CD4-positive, CD25-positive, alpha-beta regulatory T cell (primary cell): Measurements from ENCODE around the gene ADAMTS4. TPM values are rescaled to one million over a fixed set of nuclear protein-coding genes. Genes with fewer than 3 reads are reported as not detected.

Experiments
- ATAC-seq, 2 donors: fragments of 150-1000 bp; cut with Tn5 transposase; one replicate each; pipeline ENCODE4 v1.10.0; 2021; ENCODE audit warnings: low read depth in 2 of 2, moderate number of reproducible peaks in 2 of 2, moderate library complexity in 1 of 2
- DNase-seq, 3 donors: peaks; one replicate each; pipeline versions ENCODE4 v3.0.0 to v3.0.0-alpha.2; 2012 to 2022; ENCODE audit warnings: mixed read lengths in 1 of 3
- H3K27ac ChIP-seq: one replicate; pipeline ENCODE4 v1.7.0; 2013; ENCODE audit warnings: mild to moderate bottlenecking, low read length; ENCODE audit not compliant: insufficient read depth, poor library complexity, severe bottlenecking
- H3K27me3 ChIP-seq: one replicate; pipeline ENCODE4 v1.7.0; 2013; ENCODE audit warnings: low read length; ENCODE audit not compliant: control insufficient read depth, insufficient read depth
- H3K36me3 ChIP-seq: one replicate; pipeline ENCODE4 v1.7.0; 2013; ENCODE audit warnings: mild to moderate bottlenecking, low read length, moderate library complexity; ENCODE audit not compliant: control insufficient read depth, insufficient read depth
- H3K4me1 ChIP-seq: 2 replicates; pipeline ENCODE4 v1.7.0; 2013; ENCODE audit warnings: mild to moderate bottlenecking, low read length; ENCODE audit not compliant: insufficient read depth, control insufficient read depth, poor library complexity, severe bottlenecking
- H3K4me3 ChIP-seq: one replicate; pipeline ENCODE4 v1.7.0; 2013; ENCODE audit warnings: low read depth, mild to moderate bottlenecking, low read length, moderate library complexity
- H3K9me3 ChIP-seq, 2 experiments: 1 replicate in 1 of 2; 2 replicates in 1 of 2; pipeline ENCODE4 v1.7.0; 2013; ENCODE audit warnings: low read length in 2 of 2, mild to moderate bottlenecking in 1 of 2, moderate library complexity in 1 of 2; ENCODE audit not compliant: control insufficient read depth in 2 of 2
- H3K27ac Mint-ChIP-seq, 3 donors: one replicate each; pipeline ENCODE4 v1.8.0; 2020 to 2022; ENCODE audit warnings: mild to moderate bottlenecking in 3 of 3, mixed read lengths in 3 of 3, moderate library complexity in 2 of 3
- H3K27me3 Mint-ChIP-seq: one replicate; pipeline ENCODE4 v1.8.0; 2022; ENCODE audit warnings: mild to moderate bottlenecking, mixed read lengths
- H3K36me3 Mint-ChIP-seq: one replicate; pipeline ENCODE4 v1.8.0; 2020; ENCODE audit warnings: mixed read lengths
- H3K4me1 Mint-ChIP-seq, 4 donors: one replicate each; pipeline ENCODE4 v1.8.0; 2020 to 2022; ENCODE audit warnings: mixed read lengths in 4 of 4, mild to moderate bottlenecking in 1 of 4
- H3K4me3 Mint-ChIP-seq, 4 donors: one replicate each; pipeline ENCODE4 v1.8.0; 2020 to 2022; ENCODE audit warnings: mild to moderate bottlenecking in 4 of 4, mixed read lengths in 4 of 4, moderate library complexity in 3 of 4
- H3K9me3 Mint-ChIP-seq, 7 donors: one replicate each; pipeline ENCODE4 v1.8.0; 2020 to 2022; ENCODE audit warnings: mixed read lengths in 7 of 7, mild to moderate bottlenecking in 3 of 7, moderate library complexity in 2 of 7
- polyA plus RNA-seq, 4 donors: library from polyadenylated mRNA; unstranded; fragments of 300-500 nt; fragmentation: Illumina TruSeq; gene quantifications; one replicate each; pipeline ENCODE4 v1.2.3, GENCODE V29; 2021
- total RNA-seq: library from RNA; stranded (reverse); gene quantifications from one replicate; pipeline ENCODE4 v1.2.3, GENCODE V29; 2022

The ADAMTS4 gene
- total and polyA plus RNA-seq, 5 donors from 2014 or later: 0.36 to 5.3 (median 0.88) TPM; not detected in 1

GRCh38 chr1:161230762-161231161 lies 31.9 kb upstream of the ADAMTS4 start:
- no peaks in the 10 kb centered on the region for H3K27me3 Mint-ChIP-seq
- peaks cover 16% of the 10 kb centered on the region for H3K36me3 Mint-ChIP-seq
- no peak overlapping the region for H3K4me3 Mint-ChIP-seq

GRCh38 chr1:161229896-161230295 lies 31.0 kb upstream of the ADAMTS4 start:
- Mint-ChIP-seq H3K27me3 (no peaks in the 10 kb centered on the region), H3K27ac (no peak overlapping the region), H3K4me3 (no peak overlapping the region), H3K9me3 (peaks cover 0 to 1% (median 0%) of the 10 kb centered on the region in 7 donors), H3K36me3 (peaks cover 16% of the 10 kb centered on the region), H3K4me1 (peaks cover 12 to 40% (median 24%) of the 10 kb centered on the region in 4 donors)
- Histone ChIP-seq H3K4me3 (no peak overlapping the region), H3K4me1 (peaks cover 28% of the 10 kb centered on the region), H3K27me3 (no peaks in the 10 kb centered on the region), H3K9me3 (no peaks in the 10 kb centered on the region), H3K36me3 (peaks cover 19% of the 10 kb centered on the region), H3K27ac (no peak overlapping the region)
- DNase-seq (peak in 1 of 3 donors; percentile 31), ATAC-seq (no peak)

More at GRCh38 chr1:161230762-161231161, 31.9 kb upstream of the ADAMTS4 start:
- H3K9me3 ChIP-seq: no peaks in the 10 kb centered on the region
- H3K9me3 Mint-ChIP-seq: peaks cover 0 to 1% (median 0%) of the 10 kb centered on the region in 7 donors
- DNase-seq: no peak
- H3K27me3 ChIP-seq: no peaks in the 10 kb centered on the region
- H3K27ac Mint-ChIP-seq: no peak overlapping the region
- ATAC-seq: no peak
- peaks cover 22% of the 10 kb centered on the region for H3K4me1 ChIP-seq
- H3K4me3 ChIP-seq: no peak overlapping the region
- H3K27ac ChIP-seq: no peak overlapping the region
- H3K36me3 ChIP-seq: peaks cover 19% of the 10 kb centered on the region
- H3K4me1 Mint-ChIP-seq: peaks cover 7 to 32% (median 19%) of the 10 kb centered on the region in 4 donors

GRCh38 chr1:161228032-161228431 lies 29.2 kb upstream of the ADAMTS4 start:
- peaks cover 12 to 50% (median 24%) of the 10 kb centered on the region in 4 donors for H3K4me1 Mint-ChIP-seq
- peaks cover 0 to 1% (median 0%) of the 10 kb centered on the region in 7 donors for H3K9me3 Mint-ChIP-seq
- H3K4me1 ChIP-seq: peaks cover 28% of the 10 kb centered on the region
- H3K4me3 ChIP-seq: no peak overlapping the region
- DNase-seq (no peak), ATAC-seq (no peak)
- H3K36me3 ChIP-seq: peaks cover 19% of the 10 kb centered on the region
- H3K9me3 ChIP-seq: no peaks in the 10 kb centered on the region
- no peak overlapping the region for H3K27ac ChIP-seq
- H3K27ac Mint-ChIP-seq: peak overlapping the region; percentile 22 to 100 (median 93)
- H3K27me3 Mint-ChIP-seq: no peaks in the 10 kb centered on the region
- H3K36me3 Mint-ChIP-seq: peaks cover 16% of the 10 kb centered on the region
- peak overlapping the region in 3 of 4 donors; percentile 22 to 80 (median 68) for H3K4me3 Mint-ChIP-seq
- no peaks in the 10 kb centered on the region for H3K27me3 ChIP-seq

GRCh38 chr1:161227196-161227871 lies 28.5 kb upstream of the ADAMTS4 start:
- Histone ChIP-seq H3K27ac (no peak overlapping the region), H3K27me3 (no peaks in the 10 kb centered on the region), H3K4me3 (peak overlapping the region; percentile 80), H3K36me3 (peaks cover 19% of the 10 kb centered on the region), H3K4me1 (peaks cover 28% of the 10 kb centered on the region), H3K9me3 (no peaks in the 10 kb centered on the region)
- ATAC-seq: peak; percentile 35 to 41
- Mint-ChIP-seq H3K27ac (peak overlapping the region; percentile 22 to 100 (median 93)), H3K4me1 (peaks cover 12 to 57% (median 24%) of the 10 kb centered on the region in 4 donors), H3K9me3 (peaks cover 0 to 1% (median 0%) of the 10 kb centered on the region in 7 donors), H3K36me3 (peaks cover 16% of the 10 kb centered on the region), H3K4me3 (peak overlapping the region; percentile 68 to 84 (median 80)), H3K27me3 (no peaks in the 10 kb centered on the region)
- DNase-seq: peak; percentile 74 to 90 (median 85)

GRCh38 chr1:161226759-161227158 lies 27.9 kb upstream of the ADAMTS4 start:
- no peaks in the 10 kb centered on the region for H3K27me3 ChIP-seq
- H3K27ac ChIP-seq: no peak overlapping the region
- Mint-ChIP-seq H3K9me3 (peaks cover 0 to 1% (median 0%) of the 10 kb centered on the region in 7 donors), H3K27me3 (no peaks in the 10 kb centered on the region), H3K27ac (peak overlapping the region in 2 of 3 donors; percentile 93 to 100), H3K36me3 (peaks cover 16% of the 10 kb centered on the region), H3K4me1 (peaks cover 12 to 62% (median 28%) of the 10 kb centered on the region in 4 donors), H3K4me3 (peak overlapping the region; percentile 68 to 100 (median 80))
- no peak for DNase-seq
- peak overlapping the region; percentile 80 for H3K4me3 ChIP-seq
- no peak for ATAC-seq
- H3K9me3 ChIP-seq: no peaks in the 10 kb centered on the region
- H3K4me1 ChIP-seq: peaks cover 28% of the 10 kb centered on the region
- H3K36me3 ChIP-seq: peaks cover 19% of the 10 kb centered on the region

- DNase-seq (no peak), ATAC-seq (no peak)
- Mint-ChIP-seq H3K36me3 (peaks cover 16% of the 10 kb centered on the region), H3K4me3 (peak overlapping the region; percentile 82 to 100 (median 100)), H3K9me3 (peaks cover 0 to 1% (median 0%) of the 10 kb centered on the region in 7 donors), H3K27ac (peak overlapping the region; percentile 93 to 100 (median 96)), H3K27me3 (no peaks in the 10 kb centered on the region), H3K4me1 (peaks cover 12 to 64% (median 28%) of the 10 kb centered on the region in 4 donors)
- peak overlapping the region; percentile 80 for H3K4me3 ChIP-seq
- peak overlapping the region; percentile 58 for H3K27ac ChIP-seq
- H3K27me3 ChIP-seq: no peaks in the 10 kb centered on the region
- no peaks in the 10 kb centered on the region for H3K9me3 ChIP-seq
- H3K4me1 ChIP-seq: peaks cover 28% of the 10 kb centered on the region
- H3K36me3 ChIP-seq: peaks cover 19% of the 10 kb centered on the region
Observed at GRCh38 chr1:161226320-161226711, 27.5 kb upstream of the ADAMTS4 start.

- no peaks in the 10 kb centered on the region for H3K27me3 ChIP-seq
- H3K4me3 ChIP-seq: peak within 1 kb of the TSS; percentile 80
- H3K9me3 Mint-ChIP-seq: peaks cover 0 to 1% (median 0%) of the 10 kb centered on the region in 7 donors
- peak within 1 kb of the TSS; percentile 82 to 100 (median 100) for H3K4me3 Mint-ChIP-seq
- no peaks in the 10 kb centered on the region for H3K9me3 ChIP-seq
- peaks cover 29% of the 10 kb centered on the region for H3K4me1 ChIP-seq
- H3K27ac Mint-ChIP-seq: peak within 1 kb of the TSS; percentile 93 to 100 (median 96)
- no peaks in the 10 kb centered on the region for H3K27me3 Mint-ChIP-seq
- H3K27ac ChIP-seq: peak within 1 kb of the TSS; percentile 77
- ATAC-seq (peak; percentile 97), DNase-seq (peak; percentile 81 to 99 (median 93))
- peaks cover 19% of the 10 kb centered on the region for H3K36me3 ChIP-seq
- peaks cover 16% of the 10 kb centered on the region for H3K36me3 Mint-ChIP-seq
- peaks cover 12 to 67% (median 28%) of the 10 kb centered on the region in 4 donors for H3K4me1 Mint-ChIP-seq
Observed at GRCh38 chr1:161225534-161226319, 26.9 kb upstream of the ADAMTS4 start, which contains the start of gene TOMM40L. TOMM40L (plus strand) TSS chr1:161226060; CDS start chr1:161226490, 430 bp downstream.
